GM19099 (cell line): ENCODE results near the gene KAZN.

Source experiments
- POLR2A ChIP-seq: IDR thresholded peaks from 3 replicates; pipeline ENCODE4 v1.6.1; 2011; ENCODE audit warnings: low read depth; ENCODE audit not compliant: insufficient read length; ENCODE audit errors: extremely low read depth

KAZN gene

DNA sequence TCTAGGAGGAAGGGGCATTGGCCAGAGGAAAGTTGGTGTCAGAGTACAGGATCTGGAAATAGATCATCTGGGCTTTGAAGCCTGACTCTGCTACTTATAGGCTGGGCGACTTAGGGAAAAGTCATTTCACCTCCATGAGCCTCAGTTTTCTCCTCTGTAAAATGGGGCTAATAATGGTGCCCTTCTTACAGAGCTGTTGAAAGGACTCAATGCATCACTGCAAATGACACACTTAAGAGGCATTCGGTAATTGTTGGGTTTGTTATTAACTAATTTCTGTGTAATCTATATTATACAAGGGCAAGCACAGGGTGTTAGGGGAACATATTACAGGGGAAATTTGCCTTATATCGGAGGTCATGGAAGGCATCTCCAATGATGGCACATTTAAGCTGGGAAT, 96.1 kb downstream of the KAZN start:
- no peak for TF ChIP-seq POLR2A

DNA sequence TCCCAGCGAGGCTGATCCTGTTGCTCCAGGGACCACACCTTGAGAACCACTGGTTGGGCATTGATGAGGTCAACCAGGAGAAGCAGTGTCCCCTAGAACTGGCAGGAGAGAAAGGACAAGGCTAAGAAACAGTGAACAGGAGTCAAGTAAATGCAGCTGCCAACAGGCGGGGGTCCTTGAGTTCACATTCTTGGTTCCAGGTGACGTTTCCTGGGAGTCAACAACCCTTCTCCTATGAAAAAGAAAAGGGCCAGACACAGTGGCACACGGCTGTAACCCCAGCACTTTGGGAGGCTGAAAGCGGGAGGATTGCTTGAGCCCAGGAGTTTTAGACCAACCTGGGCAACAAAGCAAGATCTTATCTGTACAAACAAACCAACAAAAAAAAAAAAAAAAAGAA, 98.3 kb downstream of the KAZN start:
- TF ChIP-seq POLR2A, result no peak

GRCh38 chr1:14697353-14697752, 98.9 kb downstream of the KAZN start:
- no peak for TF ChIP-seq POLR2A

- TF ChIP-seq POLR2A, result no peak
Observed at GRCh38 chr1:14698314-14698713, 99.8 kb downstream of the KAZN start.

- no peak for TF ChIP-seq POLR2A
Observed at GRCh38 chr1:14699620-14700019, 101.1 kb downstream of the KAZN start.

GRCh38 chr1:14704846-14705245, 106.4 kb downstream of the KAZN start:
- no peak for TF ChIP-seq POLR2A

GRCh38 chr1:14705824-14706223, 107.3 kb downstream of the KAZN start:
- TF ChIP-seq POLR2A, result no peak

DNA sequence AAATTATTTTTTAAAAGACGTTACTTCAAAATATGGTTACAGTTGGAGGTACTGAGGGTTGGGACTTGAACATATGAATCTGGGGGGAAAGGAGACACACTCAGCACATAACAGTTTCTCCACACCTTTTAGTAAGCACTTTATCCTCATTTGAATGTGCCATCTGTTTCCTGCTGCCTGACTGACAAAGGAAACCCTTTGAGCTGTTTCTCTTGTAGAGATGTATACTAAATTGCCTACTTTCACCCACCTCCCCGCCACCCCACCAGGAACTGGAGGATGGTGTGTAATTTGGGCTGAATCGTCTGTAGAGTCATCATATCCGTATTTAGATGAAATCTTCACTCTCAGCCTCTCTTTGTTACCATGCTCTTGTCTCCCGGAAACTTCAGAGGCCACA, 108.1 kb downstream of the KAZN start:
- TF ChIP-seq POLR2A, result no peak

DNA sequence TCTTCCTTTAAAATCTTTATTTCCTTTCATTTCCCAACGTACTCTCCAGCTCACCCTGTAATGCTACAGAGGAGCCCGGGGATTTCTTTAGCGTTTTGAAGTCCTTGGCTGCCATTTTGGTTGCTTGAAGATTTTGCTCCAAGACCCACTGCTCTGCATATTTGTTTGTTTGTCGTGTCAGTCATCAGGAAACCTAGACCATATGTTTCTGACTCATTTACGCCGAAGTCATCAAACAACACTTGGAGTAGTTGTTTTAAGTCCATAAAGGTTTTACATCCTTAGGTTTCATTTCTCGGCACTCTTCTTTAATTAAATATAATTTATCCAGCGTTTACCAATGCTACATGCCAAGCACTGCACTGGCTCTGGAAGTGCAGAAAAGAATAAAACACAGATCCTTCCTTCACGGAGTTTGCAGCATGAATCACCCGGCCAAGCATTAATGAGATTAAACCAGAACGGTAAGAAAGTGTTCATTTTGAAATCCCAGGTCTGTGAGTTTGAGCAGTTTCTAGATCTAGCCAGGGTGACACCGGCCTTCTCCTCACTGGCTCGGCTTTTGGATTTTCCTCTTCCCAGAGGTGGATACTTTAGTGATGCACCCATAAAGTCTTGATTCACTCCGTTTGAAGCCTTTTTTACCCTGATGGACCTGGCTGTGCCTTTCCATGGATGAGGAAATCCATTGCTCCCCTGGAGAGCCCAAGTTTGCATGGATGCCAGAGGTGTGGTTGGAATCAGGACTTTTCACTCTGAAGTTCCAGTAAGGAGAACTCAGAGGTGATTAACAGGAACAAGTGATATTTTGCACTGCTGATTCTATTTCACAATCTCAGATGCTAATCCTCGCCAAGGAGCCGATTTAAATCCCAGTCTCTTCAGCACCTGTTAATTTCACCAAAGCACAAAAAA, 109.3 kb downstream of the KAZN start:
- TF ChIP-seq POLR2A, result no peak

DNA sequence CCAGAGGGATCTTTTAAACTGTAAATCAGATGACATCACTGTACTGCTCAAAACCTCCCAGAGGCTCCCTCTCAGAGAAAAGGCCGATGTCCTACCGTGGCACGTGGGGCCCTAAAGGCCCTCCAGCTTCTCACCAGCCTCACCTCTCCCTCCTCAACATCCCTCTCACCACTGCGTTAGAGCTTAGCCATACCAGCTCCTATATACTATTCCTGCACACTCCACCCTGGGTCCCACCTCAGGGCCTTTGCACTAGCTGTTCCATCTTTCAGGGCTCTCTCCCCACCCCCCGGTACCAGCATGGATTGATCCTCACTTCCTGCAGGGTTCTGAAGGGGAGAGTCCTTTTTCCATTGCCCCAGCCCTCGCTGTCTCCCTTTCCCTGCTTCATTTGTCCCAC, 111.8 kb downstream of the KAZN start:
- TF ChIP-seq POLR2A, result no peak

- no peak for TF ChIP-seq POLR2A
Observed at GRCh38 chr1:14712136-14712535, 113.7 kb downstream of the KAZN start.

DNA sequence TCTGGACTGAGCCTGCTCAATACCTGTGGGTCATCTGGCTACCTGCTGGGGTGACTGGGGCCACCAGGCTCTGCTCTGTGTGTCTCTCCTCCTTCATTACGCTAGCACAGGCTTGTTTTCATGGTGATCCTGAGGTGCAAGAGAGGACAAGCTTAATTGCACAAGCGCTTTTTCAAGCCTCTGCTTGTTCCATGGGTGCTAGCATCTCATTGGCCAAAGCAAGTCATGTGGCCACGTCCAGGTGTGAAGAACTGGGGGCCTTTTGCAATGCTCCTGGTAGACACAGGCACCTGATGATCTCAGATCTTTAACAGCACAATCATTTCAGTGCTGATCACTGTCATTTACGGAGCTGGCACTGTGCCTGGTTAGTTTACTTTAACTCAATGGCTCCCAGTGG, 114.6 kb downstream of the KAZN start:
- no peak for TF ChIP-seq POLR2A

GRCh38 chr1:14715266-14715665, 116.8 kb downstream of the KAZN start:
- TF ChIP-seq POLR2A, result no peak

DNA sequence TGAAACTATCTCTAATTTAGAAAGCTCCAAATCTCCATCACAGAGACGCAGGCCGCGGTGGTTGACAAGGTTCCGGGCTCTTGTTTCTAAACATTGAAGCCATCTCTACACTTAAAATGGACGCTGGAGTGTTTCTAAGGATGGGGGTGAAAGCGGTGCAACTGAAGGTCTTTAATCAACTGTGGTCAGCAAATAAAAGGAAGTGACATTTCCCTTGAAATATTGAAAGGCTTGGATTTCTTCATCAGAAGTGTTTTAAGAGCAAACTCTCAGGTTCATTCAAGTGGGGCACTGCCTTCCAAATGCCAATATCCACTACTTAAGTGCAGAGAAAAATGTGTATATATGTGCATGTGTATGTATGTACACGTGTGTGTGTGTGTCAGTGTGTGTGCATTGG, 117.3 kb downstream of the KAZN start:
- no peak for TF ChIP-seq POLR2A

GRCh38 chr1:14716474-14716873, 118.0 kb downstream of the KAZN start:
- TF ChIP-seq POLR2A, result no peak

DNA sequence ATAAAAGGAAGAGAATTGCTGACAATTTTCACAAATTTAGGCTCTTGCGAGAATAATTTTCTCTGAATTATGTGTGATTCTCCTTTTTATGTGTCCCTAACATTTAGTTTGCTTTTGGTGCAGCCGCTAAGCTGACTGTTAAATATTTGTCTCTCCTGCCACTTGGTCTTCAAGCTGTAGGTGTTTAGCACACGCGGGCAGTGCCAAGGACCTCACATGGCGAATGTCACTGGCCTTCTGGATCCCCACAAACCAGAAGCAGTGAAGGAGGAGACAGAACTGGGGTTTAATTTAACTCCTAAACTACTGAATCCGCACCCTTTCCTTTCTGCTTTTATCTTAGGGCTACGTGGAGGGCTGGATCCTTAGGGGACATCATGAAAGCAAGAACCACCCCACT, 120.0 kb downstream of the KAZN start:
- TF ChIP-seq POLR2A, result no peak

- TF ChIP-seq POLR2A, result no peak
Observed at GRCh38 chr1:14723401-14723800, 124.9 kb downstream of the KAZN start.

DNA sequence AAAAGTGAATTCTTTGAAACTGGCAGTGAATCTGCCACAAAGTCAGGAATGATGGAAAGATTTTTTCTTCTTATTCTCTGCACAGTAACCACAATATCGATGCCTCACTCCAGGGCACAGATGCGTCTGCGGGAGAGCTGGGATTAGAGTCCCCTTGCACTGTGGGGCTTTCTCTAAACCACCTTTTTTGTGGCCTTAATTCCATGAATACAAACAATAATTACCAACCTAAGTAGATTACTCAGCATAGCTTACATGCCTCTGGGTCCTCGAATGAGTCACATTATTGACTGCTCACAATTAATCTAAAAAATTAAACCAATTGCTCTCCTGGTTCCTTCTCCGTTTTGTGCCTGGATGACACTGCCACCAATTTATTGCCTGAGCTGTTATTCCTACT, 125.8 kb downstream of the KAZN start:
- TF ChIP-seq POLR2A, result no peak

GRCh38 chr1:14724678-14725077, 126.2 kb downstream of the KAZN start:
- no peak for TF ChIP-seq POLR2A
